H1 (cell line): ENCODE data around the gene KCNH6. TPM values are rescaled to one million over a fixed set of nuclear protein-coding genes. Genes with fewer than 3 reads are reported as not detected.

Source experiments
- CTCF ChIA-PET: fragments of 300-600 bp; sonication (Branson Sonifier 250); formaldehyde crosslinking; loops from one replicate; lab custom pipeline; 2021; ENCODE audit not compliant: partially characterized antibody; lab: Charles Lee
- POLR2A ChIA-PET: fragments of 300-600 bp; sonication (Branson Sonifier 250); formaldehyde crosslinking; loops from one replicate; lab custom pipeline; 2021; ENCODE audit warnings: inconsistent platforms; ENCODE audit not compliant: partially characterized antibody; lab: Charles Lee
- DNase-seq, 2 experiments: peaks; one replicate each; pipeline versions ENCODE4 v3.0.0 to v3.0.0-alpha.2; 2010 to 2022; ENCODE audit warnings: low spot score in 2 of 2, low read depth in 1 of 2, mixed read lengths in 1 of 2
- FAIRE-seq: peaks from 2 replicates; lab custom pipeline; 2011; peaks lifted over from hg19 to GRCh38; lab: Jason Lieb, UNC
- H2AFZ ChIP-seq: 2 replicates; pipeline ENCODE4 v1.8.1; 2012; ENCODE audit warnings: low read length, inconsistent platforms
- H2AK5ac ChIP-seq: 2 replicates; pipeline ENCODE4 v1.6.1; 2013; ENCODE audit warnings: low read depth, low read length
- H2BK120ac ChIP-seq: replicated peaks from 2 replicates; pipeline ENCODE3; 2013; ENCODE audit warnings: low read depth, low read length, inconsistent platforms
- H2BK12ac ChIP-seq: 2 replicates; pipeline ENCODE4 v1.6.1; 2013; ENCODE audit warnings: low read depth, low read length
- H2BK15ac ChIP-seq: 2 replicates; pipeline ENCODE4 v1.6.1; 2013; ENCODE audit warnings: low read length
- H2BK20ac ChIP-seq: 2 replicates; pipeline ENCODE4 v1.6.1; 2013; ENCODE audit warnings: low read length
- H2BK5ac ChIP-seq: 2 replicates; pipeline ENCODE4 v1.6.1; 2013; ENCODE audit warnings: low read depth, low read length
- H3K14ac ChIP-seq: 2 replicates; pipeline ENCODE4 v1.6.1; 2013; ENCODE audit warnings: inconsistent platforms; ENCODE audit not compliant: insufficient read length
- H3K18ac ChIP-seq: 2 replicates; pipeline ENCODE4 v1.6.1; 2013; ENCODE audit warnings: low read length; ENCODE audit errors: extremely low read depth
- H3K23ac ChIP-seq: 2 replicates; pipeline ENCODE4 v1.6.1; 2013; ENCODE audit warnings: inconsistent platforms; ENCODE audit not compliant: insufficient read length
- H3K23me2 ChIP-seq: 2 replicates; pipeline ENCODE4 v1.6.1; 2013; ENCODE audit warnings: low read depth, low read length
- H3K27ac ChIP-seq: 2 replicates; pipeline ENCODE4 v1.6.1; 2011; ENCODE audit warnings: low read depth, low read length, inconsistent platforms
- H3K27me3 ChIP-seq, 4 experiments: replicated peaks in 1 of 4; 1 replicate in 1 of 4; 2 replicates in 3 of 4; pipeline versions ENCODE4 v1.6.1 to v1.8.1; 2011 to 2013; ENCODE audit warnings: low read length in 3 of 4, mild to moderate bottlenecking in 3 of 4, inconsistent platforms in 2 of 4, mixed read lengths in 2 of 4, moderate library complexity in 1 of 4; ENCODE audit not compliant: control insufficient read depth in 3 of 4, insufficient read depth in 3 of 4; ENCODE audit errors: extremely low read depth in 1 of 4
- H3K36me3 ChIP-seq, 4 experiments: 2 replicates each; pipeline versions ENCODE4 v1.6.1 to v1.8.1; 2011 to 2013; ENCODE audit warnings: mild to moderate bottlenecking in 4 of 4, low read length in 3 of 4, moderate library complexity in 2 of 4, control low read depth in 1 of 4, inconsistent platforms in 1 of 4; ENCODE audit not compliant: insufficient read depth in 4 of 4, control insufficient read depth in 2 of 4
- H3K4ac ChIP-seq: replicated peaks from 2 replicates; pipeline ENCODE3; 2013; ENCODE audit warnings: low read length, low read depth, mixed read lengths, inconsistent platforms; ENCODE audit not compliant: insufficient read length
- H3K4me1 ChIP-seq, 4 experiments: replicated peaks in 1 of 4; 1 replicate in 1 of 4; 2 replicates in 3 of 4; pipeline versions ENCODE4 v1.6.1 to v1.8.1; 2011 to 2013; ENCODE audit warnings: low read length in 3 of 4, inconsistent platforms in 2 of 4, mixed read lengths in 1 of 4; ENCODE audit not compliant: insufficient read depth in 4 of 4, control insufficient read depth in 3 of 4
- H3K4me2 ChIP-seq, 2 experiments: 2 replicates each; pipeline versions ENCODE4 v1.6.1 to v1.8.1; 2011 to 2013; ENCODE audit warnings: low read depth in 2 of 2, low read length in 2 of 2, control low read depth in 1 of 2, inconsistent platforms in 1 of 2, mild to moderate bottlenecking in 1 of 2; ENCODE audit not compliant: insufficient read depth in 1 of 2
- H3K4me3 ChIP-seq, 4 experiments: fragments of 200-600, 300-600 bp in 1 of 4; sonication (generic), shearing (Covaris generic), sonication (Bioruptor Twin) in 1 of 4; 2 replicates each; pipeline versions ENCODE4 v1.5.1 to v1.8.1; 2011 to 2016; ENCODE audit warnings: low read length in 4 of 4, low read depth in 3 of 4, control low read depth in 2 of 4, inconsistent platforms in 2 of 4, mild to moderate bottlenecking in 2 of 4, mixed read lengths in 1 of 4, moderate library complexity in 1 of 4; ENCODE audit not compliant: insufficient read depth in 2 of 4; ENCODE audit errors: extremely low read depth in 1 of 4
- H3K56ac ChIP-seq: replicated peaks from 2 replicates; pipeline ENCODE3; 2013; ENCODE audit warnings: low read depth, mild to moderate bottlenecking, mixed read lengths, low read length, inconsistent platforms; ENCODE audit not compliant: insufficient read length
- H3K79me1 ChIP-seq: 2 replicates; pipeline ENCODE4 v1.6.1; 2013; ENCODE audit warnings: low read depth, low read length, control low read depth
- H3K79me2 ChIP-seq, 2 experiments: 2 replicates each; pipeline versions ENCODE4 v1.6.1 to v1.8.1; 2012 to 2013; ENCODE audit warnings: low read length in 2 of 2, mild to moderate bottlenecking in 2 of 2, inconsistent platforms in 1 of 2; ENCODE audit not compliant: insufficient read depth in 2 of 2, control insufficient read depth in 1 of 2
- H3K9ac ChIP-seq, 4 experiments: replicated peaks in 1 of 4; 1 replicate in 1 of 4; 2 replicates in 3 of 4; pipeline versions ENCODE4 v1.6.1 to v1.8.1; 2011 to 2013; ENCODE audit warnings: low read depth in 3 of 4, low read length in 3 of 4, control low read depth in 2 of 4, mild to moderate bottlenecking in 2 of 4, moderate library complexity in 2 of 4, inconsistent platforms in 1 of 4; ENCODE audit errors: extremely low read depth in 1 of 4
- H3K9me3 ChIP-seq, 2 experiments: 2 replicates each; pipeline versions ENCODE4 v1.6.1 to v1.8.1; 2012 to 2013; ENCODE audit warnings: mild to moderate bottlenecking in 2 of 2, moderate library complexity in 2 of 2, control low read depth in 1 of 2, inconsistent platforms in 1 of 2, low read depth in 1 of 2, low read length in 1 of 2, mixed read lengths in 1 of 2; ENCODE audit not compliant: insufficient read depth in 2 of 2
- H4K20me1 ChIP-seq, 2 experiments: replicated peaks in 1 of 2; 2 replicates each; pipeline versions ENCODE3 to v1.8.1; 2011 to 2013; ENCODE audit warnings: inconsistent platforms in 2 of 2, low read length in 2 of 2, mild to moderate bottlenecking in 1 of 2; ENCODE audit not compliant: insufficient read depth in 2 of 2, control insufficient read depth in 1 of 2
- H4K5ac ChIP-seq: 2 replicates; pipeline ENCODE4 v1.6.1; 2013; ENCODE audit warnings: low read length, low read depth, mixed read lengths, inconsistent platforms; ENCODE audit not compliant: insufficient read length
- H4K8ac ChIP-seq: 2 replicates; pipeline ENCODE4 v1.8.0; 2013; ENCODE audit warnings: mild to moderate bottlenecking, moderate library complexity, low read length, inconsistent platforms; ENCODE audit not compliant: insufficient read depth; ENCODE audit errors: extremely low read depth
- H4K91ac ChIP-seq: replicated peaks from 2 replicates; pipeline ENCODE3; 2013; ENCODE audit warnings: low read length, mixed read lengths, inconsistent platforms; ENCODE audit not compliant: insufficient read length
- BCL11A ChIP-seq, 2 experiments: IDR thresholded peaks; one replicate each; pipeline ENCODE4 v1.6.1; 2011; ENCODE audit warnings: low read depth in 2 of 2, low read length in 2 of 2, mild to moderate bottlenecking in 2 of 2
- BRCA1 ChIP-seq: IDR thresholded peaks from 2 replicates; pipeline ENCODE4 v1.6.1; 2012; ENCODE audit warnings: low read depth, low read length, improper control_type of control experiment
- CEBPB ChIP-seq: IDR thresholded peaks from 2 replicates; pipeline ENCODE4 v1.6.1; 2012; ENCODE audit warnings: low read depth, low read length
- CHD1 ChIP-seq: IDR thresholded peaks from 2 replicates; pipeline ENCODE4 v1.6.1; 2012; ENCODE audit warnings: low read depth, low read length, improper control_type of control experiment
- CREB1 ChIP-seq: IDR thresholded peaks from 2 replicates; pipeline ENCODE4 v1.6.1; 2012; ENCODE audit warnings: inconsistent platforms
- EZH2 ChIP-seq: fragments of 200-600 bp; sonication (generic); IDR thresholded peaks from 2 replicates; pipeline ENCODE4 v1.7.1; 2012; ENCODE audit warnings: low read depth, mild to moderate bottlenecking, moderate library complexity, low read length, inconsistent platforms; ENCODE audit not compliant: severe bottlenecking
- HDAC2 ChIP-seq, 2 experiments: fragments of 300-600 bp in 1 of 2; sonication (generic) in 1 of 2; IDR thresholded peaks; 2 replicates each; pipeline ENCODE4 v1.6.1; 2011 to 2012; ENCODE audit warnings: low read depth in 2 of 2, low read length in 2 of 2, mild to moderate bottlenecking in 2 of 2, moderate library complexity in 2 of 2, borderline replicate concordance in 1 of 2, inconsistent platforms in 1 of 2
- PHF8 ChIP-seq: fragments of 200-600 bp; sonication (generic); conservative IDR thresholded peaks from 2 replicates; pipeline ENCODE4 v1.7.1; 2012; ENCODE audit warnings: low read depth, mild to moderate bottlenecking, inconsistent platforms, low read length, moderate library complexity
- POLR2A ChIP-seq, 2 experiments: IDR thresholded peaks; 1 replicate in 1 of 2; 2 replicates in 1 of 2; pipeline ENCODE4 v1.6.1; 2011; ENCODE audit warnings: low read depth in 2 of 2, low read length in 2 of 2, mild to moderate bottlenecking in 2 of 2; ENCODE audit errors: control extremely low read depth in 1 of 2
- TBP ChIP-seq: IDR thresholded peaks from 2 replicates; pipeline ENCODE4 v1.6.1; 2011; ENCODE audit warnings: low read depth, low read length, improper control_type of control experiment
- TCF12 ChIP-seq: IDR thresholded peaks from 2 replicates; pipeline ENCODE4 v1.6.1; 2011; ENCODE audit warnings: low read depth, mild to moderate bottlenecking, low read length
- USF2 ChIP-seq: IDR thresholded peaks from 2 replicates; pipeline ENCODE4 v1.6.1; 2011; ENCODE audit warnings: low read length, improper control_type of control experiment
- WGBS, 2 experiments: shearing (Covaris generic) in 1 of 2; methylation state at CpG; one replicate each; pipeline versions ENCODE4 v1.1.6 to v1.1.7; 2013 to 2015; ENCODE audit warnings: low lambda C conversion rate in 2 of 2, mixed read lengths in 2 of 2, inconsistent platforms in 1 of 2, low coverage in 1 of 2, missing lambda C conversion rate in 1 of 2; ENCODE audit not compliant: insufficient replicate concordance in 2 of 2, insufficient coverage in 1 of 2, insufficient read length in 1 of 2; ENCODE audit errors: extremely low coverage in 1 of 2, missing lambda C conversion rate in 1 of 2; 5-methylcytosine and 5-hydroxymethylcytosine counted together
- polyA plus RNA-seq, 7 experiments: library from polyadenylated mRNA; depleted of rRNA in 3 of 7; stranded (reverse) in 5 of 7; unstranded in 2 of 7; fragments of >200 nt in 5 of 7; fragments of 200-250 nt in 2 of 7; gene quantifications; 1 replicate in 5 of 7; 2 replicates in 1 of 7; 4 replicates in 1 of 7; pipeline versions ENCODE4 v1.2.1 to v1.2.3, GENCODE V29; 2011 to 2013; ENCODE audit warnings: missing spikeins in 2 of 7, mixed read lengths in 2 of 7
- total RNA-seq: library from RNA; stranded (reverse); fragmentation: NEBNext Ultra II Directional; extraction: Animal tissue kit (Norgen Biotek cat#: 25700); gene quantifications from 2 replicates; pipeline ENCODE4 v1.2.1, GENCODE V29; 2021

Gene KCNH6
- total and polyA plus RNA-seq, 2 of the 8 experiments (the other 6 are each of a cell fraction or from before 2014, with no cell fraction given): 1.8 to 3.6 TPM

- no peak overlapping the region for H3K9ac ChIP-seq
- no peaks in the 10 kb centered on the region for H3K79me1 ChIP-seq
- H3K56ac ChIP-seq: no peak overlapping the region
- H3K23ac ChIP-seq: no peak overlapping the region
- H2BK12ac ChIP-seq: no peak overlapping the region
- H3K27ac ChIP-seq: no peak overlapping the region
- CTCF ChIA-PET: interaction anchor here (0.5 to 27.9 kb wide), 19 partner anchors 9 to 378 kb away, joined by 3 to 758 read pairs (median 5); partner anchors contain the start of genes CYB561 and KCNH6
- H3K27me3 ChIP-seq: peaks cover 0 to 24% (median 16%) of the 10 kb centered on the region in 4 experiments; a peak in 5 of 7 replicates
- H3K23me2 ChIP-seq: peaks cover 11% of the 10 kb centered on the region
- no peak overlapping the region for H3K4me2 ChIP-seq
- no peak for FAIRE-seq
- no peak overlapping the region for H2BK15ac ChIP-seq
- H4K20me1 ChIP-seq: no peaks in the 10 kb centered on the region
- no peak overlapping the region for H3K14ac ChIP-seq
- 96% methylated on average over 21 of the region's 21 CpGs; no CpG with 5 or more reads in 1 of the 2 experiments for WGBS, 2 experiments
- H3K9me3 ChIP-seq: no peaks in the 10 kb centered on the region
- no peak overlapping the region for H4K91ac ChIP-seq
- H2BK5ac ChIP-seq: no peak overlapping the region
- H3K36me3 ChIP-seq: no peaks in the 10 kb centered on the region
- no peak overlapping the region for H3K4me3 ChIP-seq
- H2AK5ac ChIP-seq: no peak overlapping the region
- no peak overlapping the region; the same call in 1 of the 2 replicates for H4K8ac ChIP-seq
- no peak overlapping the region for H2BK20ac ChIP-seq
- TF ChIP-seq CHD1 (no peak), EZH2 (no peak), PHF8 (no peak), BRCA1 (no peak), TBP (no peak), TCF12 (no peak), BCL11A (IDR thresholded peaks at IDR 0.05; ENCODE audit: low read depth in 2 of 2, low read length in 2 of 2) (no peak), HDAC2 (IDR thresholded peaks at IDR 0.05; ENCODE audit: borderline replicate concordance in 1 of 2, low read depth in 2 of 2, low read length in 2 of 2) (no peak), CREB1 (no peak), USF2 (no peak), CEBPB (no peak), POLR2A (IDR thresholded peaks at IDR 0.05; ENCODE audit: control extremely low read depth in 1 of 2, low read depth in 2 of 2, low read length in 2 of 2) (no peak)
- H3K18ac ChIP-seq: no peak overlapping the region
- POLR2A ChIA-PET: interaction anchor here (1.2 to 1.6 kb wide), 2 partner anchors 10 to 37 kb away, joined by 3 to 6 read pairs; no protein-coding TSS in a partner anchor
- no peak overlapping the region for H2BK120ac ChIP-seq
- H3K79me2 ChIP-seq: no peaks in the 10 kb centered on the region
- H3K4ac ChIP-seq: no peak overlapping the region
- no peak overlapping the region for H2AFZ ChIP-seq
- no peak overlapping the region for H4K5ac ChIP-seq
- DNase-seq: no peak
- peaks cover 0 to 22% (median 16%) of the 10 kb centered on the region in 4 experiments; a peak in 6 of 7 replicates for H3K4me1 ChIP-seq
Measured at GRCh38 chr17:63480192-63480784, 42.9 kb upstream of the KCNH6 start.
